Caco-2 (cell line): ENCODE measurements around the gene MANBA. TPM values are rescaled to one million over a fixed set of nuclear protein-coding genes. Genes with fewer than 3 reads are reported as not detected.

Source experiments
- BruUV-seq: library from RNA; stranded (reverse); fragments of 400-500 nt; replicated peaks from 2 replicates; lab custom pipeline; 2021; lab: Mats Ljungman, UMichigan
- CTCF ChIA-PET: fragments of 300-600 bp; sonication (Branson Sonifier 250); formaldehyde crosslinking; loops from one replicate; lab custom pipeline; 2022; ENCODE audit warnings: antibody characterized with exemption; lab: Charles Lee
- POLR2A ChIA-PET: fragments of 300-600 bp; sonication (Branson Sonifier 250); formaldehyde crosslinking; loops from one replicate; lab custom pipeline; 2022; ENCODE audit warnings: antibody characterized with exemption; lab: Charles Lee
- DNase-seq, 2 experiments: peaks; one replicate each; pipeline versions ENCODE4 v3.0.0 to v3.0.0-alpha.2; 2020 to 2022
- H3K27me3 ChIP-seq: replicated peaks from 2 replicates; pipeline ENCODE4 v1.6.0; 2011; ENCODE audit warnings: low read length; ENCODE audit not compliant: control insufficient read depth, insufficient read depth
- H3K36me3 ChIP-seq: 2 replicates; pipeline ENCODE4 v1.5.1; 2011; ENCODE audit warnings: low read length; ENCODE audit not compliant: control insufficient read depth, insufficient read depth
- H3K4me1 ChIP-seq: fragments of 250-450 bp; sonication (Bioruptor Pico); 2 replicates; pipeline ENCODE4 v1.5.1; 2020; ENCODE audit warnings: mild to moderate bottlenecking
- H3K4me3 ChIP-seq: 2 replicates; pipeline ENCODE4 v1.5.1; 2011; ENCODE audit warnings: low read depth, mild to moderate bottlenecking, control low read depth, low read length
- H3K9me3 ChIP-seq: fragments of 250-450 bp; sonication (Bioruptor Pico); 2 replicates; pipeline ENCODE4 v1.5.1; 2020; ENCODE audit warnings: mild to moderate bottlenecking, moderate library complexity
- H3K27ac Mint-ChIP-seq: one replicate; pipeline ENCODE4 v1.8.0; 2022; ENCODE audit warnings: mixed read lengths; ENCODE audit not compliant: unreplicated experiment
- H3K27me3 Mint-ChIP-seq: one replicate; pipeline ENCODE4 v1.8.0; 2022; ENCODE audit warnings: mixed read lengths; ENCODE audit not compliant: insufficient read depth, unreplicated experiment
- H3K36me3 Mint-ChIP-seq: one replicate; pipeline ENCODE4 v1.8.0; 2022; ENCODE audit warnings: mild to moderate bottlenecking, mixed read lengths; ENCODE audit not compliant: insufficient read depth, unreplicated experiment
- H3K4me1 Mint-ChIP-seq: one replicate; pipeline ENCODE4 v1.8.0; 2022; ENCODE audit warnings: low read depth, mixed read lengths; ENCODE audit not compliant: unreplicated experiment
- H3K4me3 Mint-ChIP-seq: one replicate; pipeline ENCODE4 v1.8.0; 2022; ENCODE audit warnings: mild to moderate bottlenecking, moderate library complexity, mixed read lengths; ENCODE audit not compliant: unreplicated experiment
- H3K9me3 Mint-ChIP-seq: one replicate; pipeline ENCODE4 v1.8.0; 2022; ENCODE audit warnings: mixed read lengths; ENCODE audit not compliant: unreplicated experiment
- intact Hi-C: fragments of 100-400 bp; cut with micrococcal nuclease; formaldehyde crosslinking; loops from one replicate; pipeline ENCODE4 v1.10.0; 2022; ENCODE audit not compliant: unreplicated experiment
- total RNA-seq: library from RNA; stranded (reverse); gene quantifications from 2 replicates; pipeline ENCODE4 v1.2.3, GENCODE V29; 2022
- TF ChIP-seq, protein P1 (sequence below), 2 experiments: fragments of 200-600 bp in 1 of 2; IDR thresholded peaks; 1 replicate in 1 of 2; 2 replicates in 1 of 2; pipeline versions ENCODE4 v1.5.1 to v1.8.0; 2011 to 2022; ENCODE audit warnings: antibody characterized with exemption in 1 of 2, control low read depth in 1 of 2, inconsistent platforms in 1 of 2, low read depth in 1 of 2, low read length in 1 of 2, mild to moderate bottlenecking in 1 of 2, moderate library complexity in 1 of 2; ENCODE audit not compliant: insufficient read depth in 1 of 2, severe bottlenecking in 1 of 2, unreplicated experiment in 1 of 2

MANBA gene
- total RNA-seq, 1 experiment from 2014 or later, result 53.5 TPM

- Mint-ChIP-seq H3K36me3 (peaks cover 17% of the 10 kb centered on the region), H3K4me3 (no peak overlapping the region), H3K27me3 (no peaks in the 10 kb centered on the region), H3K27ac (no peak overlapping the region), H3K4me1 (peaks cover 6% of the 10 kb centered on the region), H3K9me3 (no peaks in the 10 kb centered on the region)
- H3K4me3 ChIP-seq, result no peak overlapping the region
- ChIA-PET CTCF (no interaction called here), POLR2A (no interaction called here)
- no peaks in the 10 kb centered on the region for H3K9me3 ChIP-seq
- no peaks in the 10 kb centered on the region for H3K27me3 ChIP-seq
- BruUV-seq, result no TSS peak
- intact Hi-C loops, result no loop called here
- H3K36me3 ChIP-seq, result no peaks in the 10 kb centered on the region; the same call in 1 of the 2 replicates
- no peak for DNase-seq
- H3K4me1 ChIP-seq, result peaks cover 11% of the 10 kb centered on the region
- TF ChIP-seq, protein P1, sequence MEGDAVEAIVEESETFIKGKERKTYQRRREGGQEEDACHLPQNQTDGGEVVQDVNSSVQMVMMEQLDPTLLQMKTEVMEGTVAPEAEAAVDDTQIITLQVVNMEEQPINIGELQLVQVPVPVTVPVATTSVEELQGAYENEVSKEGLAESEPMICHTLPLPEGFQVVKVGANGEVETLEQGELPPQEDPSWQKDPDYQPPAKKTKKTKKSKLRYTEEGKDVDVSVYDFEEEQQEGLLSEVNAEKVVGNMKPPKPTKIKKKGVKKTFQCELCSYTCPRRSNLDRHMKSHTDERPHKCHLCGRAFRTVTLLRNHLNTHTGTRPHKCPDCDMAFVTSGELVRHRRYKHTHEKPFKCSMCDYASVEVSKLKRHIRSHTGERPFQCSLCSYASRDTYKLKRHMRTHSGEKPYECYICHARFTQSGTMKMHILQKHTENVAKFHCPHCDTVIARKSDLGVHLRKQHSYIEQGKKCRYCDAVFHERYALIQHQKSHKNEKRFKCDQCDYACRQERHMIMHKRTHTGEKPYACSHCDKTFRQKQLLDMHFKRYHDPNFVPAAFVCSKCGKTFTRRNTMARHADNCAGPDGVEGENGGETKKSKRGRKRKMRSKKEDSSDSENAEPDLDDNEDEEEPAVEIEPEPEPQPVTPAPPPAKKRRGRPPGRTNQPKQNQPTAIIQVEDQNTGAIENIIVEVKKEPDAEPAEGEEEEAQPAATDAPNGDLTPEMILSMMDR (IDR thresholded peaks at IDR 0.05; ENCODE audit: insufficient read depth in 1 of 2, low read depth in 1 of 2, low read length in 1 of 2, severe bottlenecking in 1 of 2, unreplicated experiment in 1 of 2), result no peak
These were observed 176.7 kb downstream of the MANBA start for GRCh38 chr4:102584091-102584490.

Other genes with a start within 250 kb of the MANBA start
- 294 and 305 TPM in 2 replicates for gene UBE2D3, start 66.6 kb upstream of the MANBA start, total RNA-seq
- gene CISD2, start 108.0 kb upstream of the MANBA start, total RNA-seq, result 54.0 and 58.6 TPM in 2 replicates